GM19328 (cell line): ENCODE data around the gene KIF17.

Source experiments
- ATAC-seq: cut with Tn5 transposase; IDR thresholded peaks from one replicate; pipeline ENCODE4 v1.9.1; 2021; ENCODE audit warnings: mild to moderate bottlenecking, moderate library complexity; ENCODE audit not compliant: unreplicated experiment

The KIF17 gene

DNA sequence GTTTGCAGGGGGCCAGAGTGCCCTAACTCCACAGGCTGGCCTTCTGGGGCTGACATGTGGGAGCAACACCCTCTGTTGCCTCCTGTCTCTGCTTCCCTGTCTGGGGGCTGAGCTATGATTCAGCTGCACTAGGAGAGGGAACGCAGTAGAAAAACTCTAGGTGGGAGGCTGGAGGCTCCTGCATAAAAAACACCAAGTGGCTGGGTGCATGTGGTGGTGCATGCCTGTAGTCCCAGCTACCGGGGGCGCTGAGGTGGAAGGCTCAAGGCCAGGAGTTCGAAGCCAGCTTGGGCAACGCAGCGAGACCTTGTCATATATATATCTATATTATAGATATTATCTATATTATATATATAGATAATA, 5.6 kb downstream of the KIF17 start:
- no peak for ATAC-seq

DNA sequence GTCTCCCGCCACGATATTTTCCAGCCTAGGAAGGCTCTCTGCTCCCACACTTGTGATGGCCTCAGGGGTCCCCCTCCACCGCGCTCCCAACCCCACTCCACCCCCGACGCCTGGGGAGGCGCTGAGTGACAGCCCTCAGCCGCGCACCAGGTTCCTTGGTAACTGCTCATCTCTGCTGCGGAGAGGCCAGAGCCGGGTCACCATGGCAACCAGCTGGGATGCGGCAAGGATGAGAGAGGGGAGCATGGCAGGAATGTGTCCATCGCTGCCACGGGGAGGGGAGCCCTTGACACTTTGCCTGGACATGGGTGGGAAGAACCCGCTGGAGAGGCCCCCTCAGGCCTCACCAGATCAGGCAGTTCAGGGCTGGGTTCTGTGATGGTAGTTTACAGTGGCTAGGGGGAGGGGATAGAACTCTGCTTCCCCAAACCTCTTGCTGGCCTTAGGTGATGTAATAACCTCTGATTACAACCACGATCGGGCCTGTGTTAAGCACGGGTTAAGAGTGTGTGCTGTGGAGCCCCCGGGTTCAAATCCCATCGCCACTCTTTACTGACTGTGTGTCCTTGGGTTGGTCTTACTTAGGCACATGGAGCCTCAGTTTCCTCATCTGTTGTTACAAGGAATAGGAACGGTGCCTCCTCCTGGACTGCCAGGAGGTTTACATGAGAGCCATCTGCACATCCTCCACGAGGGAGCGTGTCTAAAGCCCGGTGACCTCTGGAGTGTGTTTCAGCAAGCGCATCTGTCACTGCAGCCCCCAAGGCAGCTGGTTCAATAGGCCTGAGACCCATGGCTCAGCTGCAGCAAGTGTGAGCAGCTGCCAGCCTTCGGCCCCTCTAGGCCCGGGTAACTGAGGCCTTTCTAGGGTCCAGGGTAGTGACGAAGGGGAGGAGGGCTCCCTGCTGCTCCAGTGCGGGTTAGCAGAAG, 6.3 kb downstream of the KIF17 start:
- ATAC-seq: no peak

GRCh38 chr1:20710469-20711284, 7.1 kb downstream of the KIF17 start:
- no peak for ATAC-seq

DNA sequence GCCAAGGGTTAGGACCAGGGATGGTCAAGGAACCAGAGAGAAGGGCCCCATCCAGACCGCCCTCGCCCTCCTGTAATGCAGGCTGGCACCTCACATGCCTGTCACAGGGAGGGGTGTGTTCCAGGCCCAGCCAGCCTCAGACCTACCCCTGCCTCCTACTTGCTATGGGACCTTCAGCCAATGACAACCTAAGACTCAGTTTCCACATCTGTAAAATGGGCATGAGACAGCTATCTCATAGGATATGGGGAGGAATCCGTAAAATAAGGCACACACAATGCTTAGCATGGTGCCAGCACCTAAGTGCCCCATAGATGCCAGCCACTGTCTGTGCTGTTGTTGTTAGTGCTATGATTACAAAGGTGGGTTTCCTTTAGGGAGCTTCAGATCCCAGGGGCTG, 7.9 kb downstream of the KIF17 start:
- no peak for ATAC-seq

GRCh38 chr1:20708891-20709290, 8.9 kb downstream of the KIF17 start:
- no peak for ATAC-seq

DNA sequence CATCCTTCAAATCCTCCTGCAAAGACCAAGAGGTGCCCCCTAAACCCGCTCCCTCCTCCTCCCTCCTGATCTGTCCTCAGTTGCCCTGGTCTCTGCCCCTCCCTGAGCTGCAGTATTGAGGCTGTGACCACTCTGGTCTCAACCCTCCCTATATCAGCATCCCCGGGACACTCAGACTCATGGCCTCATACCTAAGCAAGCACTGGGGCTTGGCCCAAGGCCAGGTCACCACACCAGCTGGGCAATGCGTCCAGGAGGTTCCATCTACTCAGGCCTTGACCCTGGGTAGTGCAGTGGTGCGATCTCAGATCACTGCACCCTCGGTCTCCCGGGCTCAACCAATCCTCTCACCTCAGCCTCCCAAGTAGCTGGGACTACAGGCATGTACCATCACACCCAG, 9.8 kb downstream of the KIF17 start:
- no peak for ATAC-seq

- ATAC-seq: no peak
These were observed 11.0 kb downstream of the KIF17 start for GRCh38 chr1:20706841-20707240.

- ATAC-seq: no peak
These were observed 12.5 kb downstream of the KIF17 start for GRCh38 chr1:20705203-20705755.

GRCh38 chr1:20704390-20705202, 13.2 kb downstream of the KIF17 start:
- no peak for ATAC-seq

DNA sequence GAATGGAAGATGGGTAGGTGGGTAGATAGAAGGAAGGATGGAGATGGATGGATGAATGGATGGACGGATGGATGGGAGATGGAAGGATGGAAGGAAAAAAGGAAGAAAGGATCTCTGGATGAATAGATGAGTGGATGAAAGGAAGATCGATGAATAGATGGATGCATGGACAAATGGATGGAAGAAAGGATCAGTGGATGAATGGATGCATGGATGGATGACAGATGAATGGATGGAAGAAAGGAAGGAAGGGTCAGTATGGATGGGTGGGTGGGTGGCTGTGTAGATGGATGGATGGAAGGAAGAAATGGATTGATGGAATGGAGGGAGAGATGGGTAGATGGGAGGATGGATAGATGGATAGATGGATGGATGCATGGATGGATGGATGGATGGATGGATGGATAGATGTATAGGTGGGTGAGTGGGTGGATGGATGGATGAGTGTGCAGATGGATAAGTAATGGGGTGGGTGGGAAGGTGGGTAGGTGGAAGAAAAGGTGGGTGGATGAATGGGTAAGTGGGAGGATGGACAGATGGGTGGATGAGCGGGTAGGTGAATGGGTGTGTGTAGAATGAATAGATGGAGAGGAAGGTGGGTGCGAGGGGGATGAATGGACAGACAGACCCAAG, 14.6 kb downstream of the KIF17 start:
- ATAC-seq: no peak

DNA sequence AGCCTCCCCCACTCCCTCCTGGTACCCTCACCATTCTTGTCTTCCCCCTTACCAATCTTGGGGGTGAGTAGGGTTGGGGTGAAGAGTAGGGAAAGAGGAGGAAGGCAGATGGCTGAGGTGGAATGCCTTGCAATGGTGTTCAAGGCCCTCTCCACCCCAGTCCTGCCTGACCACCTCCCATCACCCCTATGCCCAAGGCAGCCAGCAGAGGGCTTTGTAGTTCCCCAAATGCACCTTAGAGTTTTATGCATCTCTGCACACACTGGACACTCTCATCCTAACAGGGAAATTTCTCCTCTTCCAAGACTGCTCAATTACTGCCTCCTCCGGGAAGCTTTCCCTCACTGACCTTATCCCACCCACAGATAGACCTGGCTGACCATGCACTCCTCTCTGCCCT, 15.4 kb downstream of the KIF17 start:
- no peak for ATAC-seq

GRCh38 chr1:20701847-20702246, 16.0 kb downstream of the KIF17 start:
- ATAC-seq: no peak

- no peak for ATAC-seq
These were observed 16.4 kb downstream of the KIF17 start for GRCh38 chr1:20701446-20701845.

GRCh38 chr1:20700636-20701215, 17.1 kb downstream of the KIF17 start:
- no peak for ATAC-seq

DNA sequence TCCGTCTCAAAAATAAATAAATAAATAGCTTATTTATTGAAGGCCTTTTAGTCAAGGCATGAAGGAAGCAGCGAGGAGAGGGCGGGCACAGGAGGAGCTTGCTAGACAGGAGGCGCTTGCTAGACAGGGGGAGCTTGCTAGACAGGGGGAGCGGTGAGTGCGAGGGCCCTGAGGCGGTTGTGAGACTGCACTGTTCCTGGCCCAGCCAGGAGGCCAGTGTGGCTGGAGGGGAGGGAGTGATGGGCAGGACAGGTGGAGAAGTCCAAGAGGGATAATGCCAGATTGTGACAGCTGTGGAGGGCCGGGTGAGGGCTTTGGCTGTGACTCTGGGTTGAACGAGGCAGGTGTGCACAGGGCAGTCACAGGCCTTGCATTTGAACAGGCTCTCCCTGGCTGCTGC, 18.2 kb downstream of the KIF17 start:
- ATAC-seq: no peak

GRCh38 chr1:20698195-20698910, 19.5 kb downstream of the KIF17 start:
- ATAC-seq: no peak

GRCh38 chr1:20697563-20697962, 20.2 kb downstream of the KIF17 start:
- no peak for ATAC-seq

- ATAC-seq: no peak
These were observed 21.1 kb downstream of the KIF17 start for GRCh38 chr1:20696397-20697333.
